Mesendoderm (in vitro differentiated cells): ENCODE data around the gene AKNA.
A peak's percentile ranks its signal among the peaks of the same experiment; 100 is the strongest.

Source experiments
- DNase-seq: peaks from one replicate; pipeline ENCODE4 v3.0.0; 2013
- H2AK5ac ChIP-seq: 2 replicates; pipeline ENCODE4 v1.6.1; 2013; ENCODE audit warnings: low read length, inconsistent platforms
- H2BK120ac ChIP-seq: 2 replicates; pipeline ENCODE4 v1.6.1; 2013; ENCODE audit warnings: low read depth, mild to moderate bottlenecking, low read length, moderate library complexity, mixed read lengths
- H2BK15ac ChIP-seq: replicated peaks from 2 replicates; pipeline ENCODE4 v1.6.1; 2013; ENCODE audit warnings: low read depth, mild to moderate bottlenecking, moderate library complexity
- H2BK5ac ChIP-seq: 2 replicates; pipeline ENCODE4 v1.6.1; 2013; ENCODE audit warnings: low read length, inconsistent platforms
- H3K18ac ChIP-seq: 2 replicates; pipeline ENCODE4 v1.6.1; 2013; ENCODE audit warnings: mild to moderate bottlenecking, low read length, mixed read lengths
- H3K23ac ChIP-seq: one replicate; pipeline ENCODE4 v1.6.1; 2013; ENCODE audit warnings: low read length
- H3K27ac ChIP-seq: 2 replicates; pipeline ENCODE4 v1.5.1; 2013; ENCODE audit warnings: low read depth, mild to moderate bottlenecking, inconsistent platforms, low read length, moderate library complexity
- H3K27me3 ChIP-seq: 2 replicates; pipeline ENCODE4 v1.6.1; 2013; ENCODE audit warnings: low read length, control low read depth, mild to moderate bottlenecking, inconsistent platforms; ENCODE audit not compliant: insufficient read depth, poor library complexity
- H3K36me3 ChIP-seq: 2 replicates; pipeline ENCODE4 v1.6.1; 2013; ENCODE audit warnings: low read length, inconsistent platforms; ENCODE audit not compliant: control insufficient read depth, insufficient read depth
- H3K4ac ChIP-seq: one replicate; pipeline ENCODE4 v1.6.1; 2013; ENCODE audit warnings: low read depth, mild to moderate bottlenecking, low read length, moderate library complexity
- H3K4me1 ChIP-seq: 2 replicates; pipeline ENCODE4 v1.6.1; 2013; ENCODE audit warnings: low read depth, low read length, inconsistent platforms; ENCODE audit not compliant: control insufficient read depth
- H3K4me2 ChIP-seq: 2 replicates; pipeline ENCODE4 v1.6.1; 2013; ENCODE audit warnings: low read length
- H3K4me3 ChIP-seq: 2 replicates; pipeline ENCODE4 v1.5.1; 2013; ENCODE audit warnings: mild to moderate bottlenecking, low read length
- H3K56ac ChIP-seq: one replicate; pipeline ENCODE4 v1.6.1; 2013; ENCODE audit warnings: low read length
- H3K79me1 ChIP-seq: 2 replicates; pipeline ENCODE4 v1.6.1; 2013; ENCODE audit warnings: low read length, inconsistent platforms
- H3K79me2 ChIP-seq: 2 replicates; pipeline ENCODE4 v1.6.1; 2013; ENCODE audit warnings: mild to moderate bottlenecking, low read length; ENCODE audit not compliant: control insufficient read depth, insufficient read depth
- H3K9ac ChIP-seq: 2 replicates; pipeline ENCODE4 v1.6.1; 2013; ENCODE audit warnings: low read length, inconsistent platforms
- H4K5ac ChIP-seq: one replicate; pipeline ENCODE4 v1.6.1; 2013; ENCODE audit warnings: low read length
- H4K8ac ChIP-seq: one replicate; pipeline ENCODE4 v1.6.1; 2013; ENCODE audit warnings: low read depth, mild to moderate bottlenecking, control low read depth, low read length, moderate library complexity
- WGBS: extraction: QIAGEN DNeasy Blood & Tissue Kit; methylation state at CpG from one replicate; pipeline ENCODE4 v1.1.7; 2013; ENCODE audit warnings: low lambda C conversion rate, missing lambda C conversion rate; ENCODE audit not compliant: insufficient coverage; ENCODE audit errors: extremely low coverage; 5-methylcytosine and 5-hydroxymethylcytosine counted together

Gene AKNA

GRCh38 chr9:114394523-114395333, 6.9 kb upstream of the AKNA start:
- Histone ChIP-seq H3K36me3 (no peaks in the 10 kb centered on the region), H2BK15ac (no peak overlapping the region), H3K4me3 (no peak overlapping the region), H3K79me1 (no peaks in the 10 kb centered on the region), H3K4me2 (no peak overlapping the region), H3K9ac (peak overlapping the region; percentile 26), H4K5ac (peak overlapping the region; percentile 49), H4K8ac (no peak overlapping the region), H3K56ac (no peak overlapping the region), H3K79me2 (no peaks in the 10 kb centered on the region), H2BK120ac (no peak overlapping the region), H3K27ac (no peak overlapping the region), H3K4me1 (no peaks in the 10 kb centered on the region), H3K23ac (no peak overlapping the region), H3K4ac (no peak overlapping the region), H2AK5ac (no peak overlapping the region), H2BK5ac (no peak overlapping the region), H3K18ac (no peak overlapping the region), H3K27me3 (no peaks in the 10 kb centered on the region)
- no CpG with 5 or more reads among the region's 7 CpGs for WGBS
- no peak for DNase-seq

DNA sequence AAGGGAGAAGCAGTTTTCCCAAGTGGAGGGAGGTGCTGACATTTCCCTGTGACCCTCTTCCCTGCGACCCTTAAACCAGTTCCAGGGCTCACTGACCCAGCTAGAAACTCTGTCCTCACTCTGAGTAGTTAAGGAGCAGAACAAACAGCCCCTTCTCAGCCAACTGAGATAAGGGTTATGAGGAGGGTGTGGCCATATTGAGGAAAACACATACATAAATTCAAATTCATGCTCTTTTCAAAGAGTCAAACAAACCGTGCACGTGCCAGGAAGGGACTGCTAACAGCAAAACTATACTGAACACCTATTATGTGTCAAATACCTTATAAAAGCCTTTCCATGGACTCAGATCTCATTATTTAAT, 4.9 kb upstream of the AKNA start:
- no CpG with 5 or more reads among the region's 3 CpGs for WGBS
- no peak overlapping the region for H2AK5ac ChIP-seq
- no peak overlapping the region for H4K8ac ChIP-seq
- no peak overlapping the region for H3K4me3 ChIP-seq
- no peak overlapping the region for H2BK15ac ChIP-seq
- no peak overlapping the region for H4K5ac ChIP-seq
- no peak overlapping the region for H3K4ac ChIP-seq
- H2BK120ac ChIP-seq = no peak overlapping the region
- no peaks in the 10 kb centered on the region for H3K27me3 ChIP-seq
- H2BK5ac ChIP-seq = no peak overlapping the region
- H3K27ac ChIP-seq = no peak overlapping the region
- no peak overlapping the region for H3K18ac ChIP-seq
- peaks cover 3% of the 10 kb centered on the region for H3K4me1 ChIP-seq
- no peaks in the 10 kb centered on the region for H3K36me3 ChIP-seq
- no peaks in the 10 kb centered on the region for H3K79me1 ChIP-seq
- H3K56ac ChIP-seq = no peak overlapping the region
- no peak for DNase-seq
- H3K4me2 ChIP-seq = no peak overlapping the region
- H3K79me2 ChIP-seq = no peaks in the 10 kb centered on the region
- H3K23ac ChIP-seq = no peak overlapping the region
- no peak overlapping the region for H3K9ac ChIP-seq

GRCh38 chr9:114390952-114391351, 3.2 kb upstream of the AKNA start:
- H3K79me1 ChIP-seq = no peaks in the 10 kb centered on the region
- H3K27ac ChIP-seq = no peak overlapping the region
- H3K79me2 ChIP-seq = no peaks in the 10 kb centered on the region
- no peak overlapping the region for H4K5ac ChIP-seq
- H3K4me3 ChIP-seq = no peak overlapping the region
- H3K36me3 ChIP-seq = no peaks in the 10 kb centered on the region
- no peaks in the 10 kb centered on the region for H3K27me3 ChIP-seq
- H2BK15ac ChIP-seq = no peak overlapping the region
- H3K23ac ChIP-seq = no peak overlapping the region
- no peak overlapping the region for H2BK5ac ChIP-seq
- no peak for DNase-seq
- no peak overlapping the region for H3K4me2 ChIP-seq
- H3K4ac ChIP-seq = no peak overlapping the region
- no peak overlapping the region for H2BK120ac ChIP-seq
- H3K9ac ChIP-seq = no peak overlapping the region
- no peak overlapping the region for H3K18ac ChIP-seq
- H3K56ac ChIP-seq = no peak overlapping the region
- H2AK5ac ChIP-seq = no peak overlapping the region
- WGBS = no CpG with 5 or more reads among the region's 2 CpGs
- peaks cover 3% of the 10 kb centered on the region for H3K4me1 ChIP-seq
- no peak overlapping the region for H4K8ac ChIP-seq

DNA sequence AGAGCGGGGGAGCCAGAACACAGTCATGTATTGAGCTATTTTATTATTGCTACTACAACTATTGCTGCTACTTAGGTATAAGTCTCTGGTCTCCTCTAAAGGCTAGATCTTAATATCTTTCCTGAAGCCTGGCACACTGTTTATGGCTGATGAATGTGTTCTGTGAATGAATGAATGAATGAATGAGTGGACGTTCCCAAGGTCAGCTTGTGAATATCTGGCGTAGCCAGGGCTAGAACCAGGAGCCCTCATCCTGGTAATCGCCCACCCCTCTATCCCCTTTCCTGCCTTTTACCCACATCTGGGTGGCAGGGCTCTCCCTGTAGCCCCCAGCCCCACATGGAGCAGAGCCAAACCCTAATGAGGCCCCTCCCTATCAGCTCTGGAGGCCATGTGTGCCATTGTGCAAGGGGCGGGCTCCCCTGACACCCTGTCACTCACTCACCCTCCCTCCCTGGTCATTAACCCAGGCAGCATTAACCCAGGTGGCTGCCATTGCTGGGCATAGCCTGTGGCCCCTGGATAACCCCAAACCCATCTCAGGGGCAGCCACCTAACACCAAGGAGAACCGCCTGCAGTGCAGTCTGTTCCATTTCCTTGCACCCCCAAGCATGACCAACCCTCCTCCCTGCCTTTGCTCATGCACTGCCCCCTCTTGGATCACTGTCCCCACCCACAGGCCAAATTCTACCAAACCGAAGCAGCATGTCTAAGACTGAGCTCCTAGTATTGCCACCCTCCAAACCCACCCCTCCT, 2.0 kb upstream of the AKNA start:
- Histone ChIP-seq H3K9ac (no peak overlapping the region), H3K56ac (no peak overlapping the region), H2AK5ac (no peak overlapping the region), H3K79me1 (peaks cover 2% of the 10 kb centered on the region), H3K4ac (no peak overlapping the region), H3K4me3 (no peak overlapping the region), H3K36me3 (no peaks in the 10 kb centered on the region), H3K4me1 (peaks cover 5% of the 10 kb centered on the region), H4K5ac (no peak overlapping the region), H3K27me3 (no peaks in the 10 kb centered on the region), H2BK15ac (no peak overlapping the region), H2BK5ac (no peak overlapping the region), H3K4me2 (no peak overlapping the region), H3K79me2 (no peaks in the 10 kb centered on the region), H3K27ac (no peak overlapping the region), H4K8ac (no peak overlapping the region), H2BK120ac (no peak overlapping the region), H3K23ac (no peak overlapping the region), H3K18ac (no peak overlapping the region)
- DNase-seq = no peak
- no CpG with 5 or more reads among the region's 7 CpGs for WGBS

DNA sequence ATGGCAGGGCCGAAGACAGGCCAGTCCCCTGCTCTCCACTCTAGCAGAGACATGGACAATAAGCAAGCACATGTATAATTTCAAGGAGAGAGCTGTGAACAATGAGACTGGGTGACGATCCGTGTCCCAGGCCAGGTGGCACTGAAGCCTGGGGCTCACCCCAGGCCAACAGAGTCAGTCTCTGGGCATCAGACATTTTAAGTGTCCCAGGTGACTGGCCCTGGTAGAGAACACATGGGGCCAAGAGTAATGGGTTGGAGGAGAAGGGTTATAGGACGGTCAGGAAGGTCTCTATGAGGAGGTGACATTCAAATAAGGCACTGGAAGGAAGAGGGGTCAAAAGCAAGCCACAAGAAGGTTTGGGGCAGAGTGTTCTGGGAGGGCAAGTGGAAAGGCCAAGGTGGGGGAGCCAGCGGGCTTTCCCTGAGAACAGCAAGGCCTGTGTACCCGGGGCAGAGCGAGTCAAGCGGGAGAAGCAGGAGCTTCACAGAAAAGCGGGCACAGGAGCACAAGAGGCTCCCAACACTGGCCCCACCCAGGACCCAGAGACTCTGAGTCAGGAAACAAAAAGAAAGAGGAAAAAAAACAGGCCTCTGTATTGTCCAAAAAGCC, 1.1 kb upstream of the AKNA start:
- Histone ChIP-seq H3K36me3 (no peaks in the 10 kb centered on the region), H2BK5ac (no peak overlapping the region), H2BK120ac (no peak overlapping the region), H3K4ac (no peak overlapping the region), H3K79me2 (no peaks in the 10 kb centered on the region), H3K9ac (no peak overlapping the region), H3K4me1 (peaks cover 5% of the 10 kb centered on the region), H3K27me3 (no peaks in the 10 kb centered on the region), H3K4me3 (no peak overlapping the region), H4K8ac (no peak overlapping the region), H3K23ac (no peak overlapping the region), H3K56ac (no peak overlapping the region), H4K5ac (no peak overlapping the region), H2BK15ac (no peak overlapping the region), H3K4me2 (no peak overlapping the region), H3K27ac (no peak overlapping the region), H3K79me1 (peaks cover 2% of the 10 kb centered on the region), H3K18ac (no peak overlapping the region), H2AK5ac (no peak overlapping the region)
- no CpG with 5 or more reads among the region's 9 CpGs for WGBS
- no peak for DNase-seq
